Heart left ventricle (tissue), 13 donors: ENCODE results near the gene KIF20A.

Source experiments
- POLR2A ChIP-seq, 2 donors: fragments of 450-650 bp; IDR thresholded peaks; one replicate each; pipeline ENCODE4 v1.6.1; 2017; ENCODE audit warnings: antibody characterized with exemption in 2 of 2, mild to moderate bottlenecking in 2 of 2, moderate library complexity in 2 of 2
- TF ChIP-seq, protein P1 (sequence below), 12 donors: fragments of 200-600 bp; sonication (generic) in 4 of 12; IDR thresholded peaks; one replicate each; pipeline versions ENCODE4 v1.5.0 to v1.8.0; 2018 to 2022; ENCODE audit warnings: antibody characterized with exemption in 12 of 12, mild to moderate bottlenecking in 5 of 12
- donor health status: ischemic (EF 13 %, LVEDD 7.1; RV severe dilation, severe dysfunction).
- donor health status: DM: no; HTN: yes; CAD: no.
- donor health status: DM: no; HTN: no; CAD: no.
- donor health status: ischemic (EF 25% LVEDD 6.9; RV normal size, moderate dysfunction).
- donor health status: ischemic (EF 25% LVEDD 5.7; RV mildly dilated, moderate dysfunction).
- donor health status: ischemic (EF 35%, LVEDD 5.7; RV mildly dilated, moderate dysfunction).
- donor health status: nonischemic (EF 11% LVEDD 7.7; RV severe dilation, severe dysfunction).
- donor health status: DM: yes; HTN: yes; CAD: no.
- donor health status: PGD.
- donor health status: ischemic (EF 29% LVEDD 5.4; RV normal size, mild dysfunction).
- donor health status: nonischemic (EF 23%, LVEDD 6.1; RV moderate dilation, normal function).

DNA sequence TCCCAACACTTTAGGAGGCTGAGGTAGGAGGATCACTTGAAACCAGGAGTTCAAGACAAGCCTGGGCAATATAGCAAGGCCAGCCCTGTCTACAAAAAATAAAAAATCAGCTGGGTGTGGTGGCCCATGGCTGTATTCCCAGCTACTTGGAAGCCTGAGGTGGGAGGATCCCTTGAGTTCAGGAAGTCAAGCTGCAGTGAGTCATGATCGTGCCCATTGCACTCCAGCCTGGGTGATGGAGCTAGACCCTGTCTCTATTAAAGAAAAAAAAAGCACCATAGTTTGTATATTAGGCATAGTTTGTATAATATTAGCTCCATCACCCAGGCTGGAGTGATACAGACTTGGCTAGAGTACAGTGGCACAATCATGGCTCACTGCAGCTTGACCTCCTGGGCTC is 30.1 kb upstream of the KIF20A start:
- TF ChIP-seq, protein P1, sequence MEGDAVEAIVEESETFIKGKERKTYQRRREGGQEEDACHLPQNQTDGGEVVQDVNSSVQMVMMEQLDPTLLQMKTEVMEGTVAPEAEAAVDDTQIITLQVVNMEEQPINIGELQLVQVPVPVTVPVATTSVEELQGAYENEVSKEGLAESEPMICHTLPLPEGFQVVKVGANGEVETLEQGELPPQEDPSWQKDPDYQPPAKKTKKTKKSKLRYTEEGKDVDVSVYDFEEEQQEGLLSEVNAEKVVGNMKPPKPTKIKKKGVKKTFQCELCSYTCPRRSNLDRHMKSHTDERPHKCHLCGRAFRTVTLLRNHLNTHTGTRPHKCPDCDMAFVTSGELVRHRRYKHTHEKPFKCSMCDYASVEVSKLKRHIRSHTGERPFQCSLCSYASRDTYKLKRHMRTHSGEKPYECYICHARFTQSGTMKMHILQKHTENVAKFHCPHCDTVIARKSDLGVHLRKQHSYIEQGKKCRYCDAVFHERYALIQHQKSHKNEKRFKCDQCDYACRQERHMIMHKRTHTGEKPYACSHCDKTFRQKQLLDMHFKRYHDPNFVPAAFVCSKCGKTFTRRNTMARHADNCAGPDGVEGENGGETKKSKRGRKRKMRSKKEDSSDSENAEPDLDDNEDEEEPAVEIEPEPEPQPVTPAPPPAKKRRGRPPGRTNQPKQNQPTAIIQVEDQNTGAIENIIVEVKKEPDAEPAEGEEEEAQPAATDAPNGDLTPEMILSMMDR (IDR thresholded peaks at IDR 0.05), result no peak
- no peak for TF ChIP-seq POLR2A (IDR thresholded peaks at IDR 0.05)
